H9 (cell line): ENCODE measurements around the gene ANO2. TPM values are rescaled to one million over a fixed set of nuclear protein-coding genes. Genes with fewer than 3 reads are reported as not detected.

ENCODE experiments used
- DNase-seq: peaks from one replicate; pipeline ENCODE4 v3.0.0-alpha.2; 2017
- H2AFZ ChIP-seq: one replicate; pipeline ENCODE4 v1.6.1; 2013; ENCODE audit warnings: mild to moderate bottlenecking, low read length, control low read depth, moderate library complexity
- H2AK5ac ChIP-seq: 2 replicates; pipeline ENCODE4 v1.6.1; 2013; ENCODE audit warnings: low read length, control low read depth, mixed read lengths; ENCODE audit not compliant: insufficient read length
- H2BK120ac ChIP-seq: one replicate; pipeline ENCODE4 v1.6.1; 2013; ENCODE audit warnings: low read depth, mild to moderate bottlenecking, low read length, control low read depth, inconsistent platforms; ENCODE audit not compliant: poor library complexity, severe bottlenecking
- H2BK12ac ChIP-seq: 2 replicates; pipeline ENCODE4 v1.6.1; 2013; ENCODE audit warnings: low read length, control low read depth, mixed read lengths, low read depth; ENCODE audit not compliant: insufficient read length
- H2BK15ac ChIP-seq: 2 replicates; pipeline ENCODE4 v1.6.1; 2013; ENCODE audit warnings: low read depth, low read length, control low read depth
- H2BK20ac ChIP-seq: one replicate; pipeline ENCODE4 v1.6.1; 2013; ENCODE audit warnings: low read depth, mild to moderate bottlenecking, low read length, control low read depth, inconsistent platforms; ENCODE audit not compliant: poor library complexity, severe bottlenecking
- H2BK5ac ChIP-seq: 2 replicates; pipeline ENCODE4 v1.6.1; 2013; ENCODE audit warnings: low read length, control low read depth, mixed read lengths; ENCODE audit not compliant: insufficient read length
- H3K14ac ChIP-seq: 2 replicates; pipeline ENCODE4 v1.6.1; 2013; ENCODE audit warnings: low read length, control low read depth; ENCODE audit not compliant: insufficient read depth
- H3K18ac ChIP-seq: 2 replicates; pipeline ENCODE4 v1.6.1; 2013; ENCODE audit warnings: low read depth, mild to moderate bottlenecking, mixed read lengths, low read length, control low read depth; ENCODE audit not compliant: insufficient read length
- H3K23ac ChIP-seq: 2 replicates; pipeline ENCODE4 v1.6.1; 2013; ENCODE audit warnings: low read length, control low read depth, mixed read lengths, low read depth; ENCODE audit not compliant: insufficient read length
- H3K23me2 ChIP-seq: 2 replicates; pipeline ENCODE4 v1.6.1; 2013; ENCODE audit warnings: low read depth, mild to moderate bottlenecking, mixed read lengths, low read length, control low read depth; ENCODE audit not compliant: insufficient read length, poor library complexity, severe bottlenecking
- H3K27ac ChIP-seq: 2 replicates; pipeline ENCODE4 v1.5.1; 2013; ENCODE audit warnings: low read length, control low read depth, mixed read lengths, low read depth; ENCODE audit not compliant: insufficient read length
- H3K27me3 ChIP-seq: 2 replicates; pipeline ENCODE4 v1.6.1; 2013; ENCODE audit warnings: low read length, control low read depth, inconsistent platforms; ENCODE audit not compliant: insufficient read depth
- H3K4ac ChIP-seq: 2 replicates; pipeline ENCODE4 v1.6.1; 2013; ENCODE audit warnings: low read depth, mild to moderate bottlenecking, control low read depth, inconsistent platforms, low read length, moderate library complexity
- H3K4me1 ChIP-seq: 2 replicates; pipeline ENCODE4 v1.6.1; 2013; ENCODE audit warnings: low read length, control low read depth, inconsistent platforms; ENCODE audit not compliant: insufficient read depth
- H3K4me2 ChIP-seq: 2 replicates; pipeline ENCODE4 v1.6.1; 2013; ENCODE audit warnings: low read length, control low read depth, mixed read lengths; ENCODE audit not compliant: insufficient read length, insufficient read depth
- H3K56ac ChIP-seq: 2 replicates; pipeline ENCODE4 v1.6.1; 2013; ENCODE audit warnings: low read depth, mild to moderate bottlenecking, mixed read lengths, low read length, control low read depth; ENCODE audit not compliant: insufficient read length
- H3K79me1 ChIP-seq: 2 replicates; pipeline ENCODE4 v1.6.1; 2013; ENCODE audit warnings: low read depth, mild to moderate bottlenecking, moderate library complexity, low read length, control low read depth, inconsistent platforms; ENCODE audit not compliant: insufficient read depth, poor library complexity, severe bottlenecking
- H3K79me2 ChIP-seq: 2 replicates; pipeline ENCODE4 v1.6.1; 2013; ENCODE audit warnings: low read length, control low read depth, inconsistent platforms; ENCODE audit not compliant: insufficient read depth
- H3K9ac ChIP-seq: 2 replicates; pipeline ENCODE4 v1.6.1; 2013; ENCODE audit warnings: low read length, control low read depth, mixed read lengths; ENCODE audit not compliant: insufficient read length; ENCODE audit errors: extremely low read depth
- H3K9me3 ChIP-seq: one replicate; pipeline ENCODE4 v1.6.1; 2013; ENCODE audit warnings: low read depth, low read length, inconsistent platforms; ENCODE audit not compliant: control insufficient read depth
- H3T11ph ChIP-seq: one replicate; pipeline ENCODE4 v1.6.1; 2013; ENCODE audit warnings: mild to moderate bottlenecking, low read length, control low read depth, inconsistent platforms
- H4K20me1 ChIP-seq: one replicate; pipeline ENCODE4 v1.6.1; 2013; ENCODE audit not compliant: control insufficient read depth, insufficient read length, insufficient read depth
- H4K5ac ChIP-seq: 2 replicates; pipeline ENCODE4 v1.6.1; 2013; ENCODE audit warnings: low read depth, mild to moderate bottlenecking, mixed read lengths, low read length, control low read depth; ENCODE audit not compliant: insufficient read length
- H4K8ac ChIP-seq: replicated peaks from 2 replicates; pipeline ENCODE4 v1.6.1; 2013; ENCODE audit warnings: low read length, control low read depth, mixed read lengths, low read depth; ENCODE audit not compliant: insufficient read length
- H4K91ac ChIP-seq: 2 replicates; pipeline ENCODE4 v1.6.1; 2013; ENCODE audit warnings: low read depth, mild to moderate bottlenecking, moderate library complexity, mixed read lengths, low read length, control low read depth; ENCODE audit not compliant: insufficient read length
- H3K27ac Mint-ChIP-seq, 3 experiments: 2 replicates in 2 of 3; 3 replicates in 1 of 3; pipeline ENCODE4 v1.8.0; 2020 to 2021; ENCODE audit warnings: mixed read lengths in 3 of 3, mild to moderate bottlenecking in 1 of 3, moderate library complexity in 1 of 3
- H3K27me3 Mint-ChIP-seq: 2 replicates; pipeline ENCODE4 v1.8.0; 2021; ENCODE audit warnings: low read depth, mild to moderate bottlenecking, moderate library complexity, mixed read lengths
- H3K36me3 Mint-ChIP-seq, 3 experiments: 2 replicates in 2 of 3; 3 replicates in 1 of 3; pipeline ENCODE4 v1.8.0; 2020 to 2021; ENCODE audit warnings: low read depth in 3 of 3, mixed read lengths in 3 of 3; ENCODE audit not compliant: insufficient read depth in 1 of 3
- H3K4me1 Mint-ChIP-seq, 2 experiments: 2 replicates each; pipeline ENCODE4 v1.8.0; 2020; ENCODE audit warnings: mixed read lengths in 2 of 2
- H3K4me3 Mint-ChIP-seq, 2 experiments: 2 replicates in 1 of 2; 3 replicates in 1 of 2; pipeline ENCODE4 v1.8.0; 2020 to 2021; ENCODE audit warnings: mild to moderate bottlenecking in 2 of 2, mixed read lengths in 2 of 2, moderate library complexity in 1 of 2
- H3K9me3 Mint-ChIP-seq, 2 experiments: 2 replicates in 1 of 2; 3 replicates in 1 of 2; pipeline ENCODE4 v1.8.0; 2020; ENCODE audit warnings: mild to moderate bottlenecking in 2 of 2, mixed read lengths in 2 of 2, moderate library complexity in 1 of 2
- CTCF ChIP-seq: fragments of 200-600 bp; sonication (generic); conservative IDR thresholded peaks from 3 replicates; pipeline ENCODE4 v1.8.0; 2021; ENCODE audit warnings: antibody characterized with exemption, mild to moderate bottlenecking
- WGBS: extraction: QIAGEN DNeasy Blood & Tissue Kit; methylation state at CpG from one replicate; pipeline ENCODE4 v1.1.7; 2013; ENCODE audit warnings: missing lambda C conversion rate, low lambda C conversion rate, mixed read lengths; ENCODE audit not compliant: insufficient read length; ENCODE audit errors: extremely low coverage; 5-methylcytosine and 5-hydroxymethylcytosine counted together
- total RNA-seq: library from RNA; stranded (reverse); gene quantifications from 2 replicates; pipeline ENCODE4 v1.2.1, GENCODE V29; 2021

Gene ANO2
- total RNA-seq, 1 experiment from 2014 or later: 3.8 TPM

GRCh38 chr12:5746036-5746908 is 198.8 kb downstream of the ANO2 start:
- Mint-ChIP-seq H3K27me3 (no peaks in the 10 kb centered on the region), H3K27ac (no peak overlapping the region), H3K4me3 (no peak overlapping the region), H3K9me3 (no peaks in the 10 kb centered on the region), H3K36me3 (no peaks in the 10 kb centered on the region; a peak in 1 of 7 replicates), H3K4me1 (no peaks in the 10 kb centered on the region)
- H4K8ac ChIP-seq: no peak overlapping the region
- no peak overlapping the region for H3K4me2 ChIP-seq
- WGBS: no CpG with 5 or more reads among the region's 6 CpGs
- no peak overlapping the region for H3K18ac ChIP-seq
- no peak for TF ChIP-seq CTCF
- no peak overlapping the region for H3T11ph ChIP-seq
- H4K91ac ChIP-seq: no peak overlapping the region
- H3K56ac ChIP-seq: no peak overlapping the region
- no peak overlapping the region for H2AK5ac ChIP-seq
- no peak overlapping the region for H4K5ac ChIP-seq
- H3K27me3 ChIP-seq: no peaks in the 10 kb centered on the region
- no peak overlapping the region for H3K14ac ChIP-seq
- H3K79me1 ChIP-seq: no peaks in the 10 kb centered on the region
- no peak overlapping the region for H2BK5ac ChIP-seq
- H2BK12ac ChIP-seq: no peak overlapping the region
- no peak overlapping the region for H2BK15ac ChIP-seq
- no peak overlapping the region for H2BK120ac ChIP-seq
- H3K79me2 ChIP-seq: no peaks in the 10 kb centered on the region
- no peak overlapping the region for H3K23ac ChIP-seq
- H3K4me1 ChIP-seq: no peaks in the 10 kb centered on the region
- H3K23me2 ChIP-seq: no peaks in the 10 kb centered on the region
- H3K9me3 ChIP-seq: no peaks in the 10 kb centered on the region
- no peak overlapping the region for H2BK20ac ChIP-seq
- no peak overlapping the region for H3K27ac ChIP-seq
- no peak overlapping the region for H3K4ac ChIP-seq
- no peaks in the 10 kb centered on the region for H4K20me1 ChIP-seq
- DNase-seq: no peak
- H2AFZ ChIP-seq: no peak overlapping the region
- no peak overlapping the region for H3K9ac ChIP-seq
